ENCODE measurements around the gene IL1RAPL1.
"Not testable (repeated sequence)": the region's sequence is repeated elsewhere in the genome, so short reads cannot be mapped to it uniquely, and the experiment has no call there.

Gene IL1RAPL1

GRCh38 chrX:28988246-28988645 is 401.0 kb downstream of the IL1RAPL1 start:
- DNase-seq: no peak

- no peak for DNase-seq
Observed at GRCh38 chrX:28997706-28998463, 410.6 kb downstream of the IL1RAPL1 start.

GRCh38 chrX:28998609-28999135 is 411.4 kb downstream of the IL1RAPL1 start:
- no peak for DNase-seq

GRCh38 chrX:29012867-29013266 is 425.6 kb downstream of the IL1RAPL1 start:
- no peak for DNase-seq

GRCh38 chrX:29023207-29023606 is 436.0 kb downstream of the IL1RAPL1 start:
- no peak for DNase-seq

GRCh38 chrX:29024871-29025270 is 437.6 kb downstream of the IL1RAPL1 start:
- no peak for DNase-seq

GRCh38 chrX:29039501-29039900 is 452.3 kb downstream of the IL1RAPL1 start:
- no peak for DNase-seq

- no peak for DNase-seq
Observed at GRCh38 chrX:29040160-29040559, 452.9 kb downstream of the IL1RAPL1 start.

GRCh38 chrX:29042341-29042740 is 455.1 kb downstream of the IL1RAPL1 start:
- no peak for DNase-seq

- no peak for DNase-seq
Observed at GRCh38 chrX:29043746-29044145, 456.5 kb downstream of the IL1RAPL1 start.

- DNase-seq: no peak
Observed at GRCh38 chrX:29044423-29045184, 457.4 kb downstream of the IL1RAPL1 start.

GRCh38 chrX:29065477-29065876 is 478.2 kb downstream of the IL1RAPL1 start:
- no peak for DNase-seq

GRCh38 chrX:29066516-29066915 is 479.3 kb downstream of the IL1RAPL1 start:
- no peak for DNase-seq

- DNase-seq: no peak
Observed at GRCh38 chrX:29067351-29067750, 480.1 kb downstream of the IL1RAPL1 start.

- DNase-seq: no peak
Observed at GRCh38 chrX:29071525-29072320, 484.5 kb downstream of the IL1RAPL1 start.

- no peak for DNase-seq
Observed at GRCh38 chrX:29082558-29082957, 495.3 kb downstream of the IL1RAPL1 start.

GRCh38 chrX:29083823-29084222 is 496.6 kb downstream of the IL1RAPL1 start:
- no peak for DNase-seq

GRCh38 chrX:29090811-29091210 is 503.6 kb downstream of the IL1RAPL1 start:
- no peak for DNase-seq

- no peak for DNase-seq
Observed at GRCh38 chrX:29107231-29107630, 520.0 kb downstream of the IL1RAPL1 start.

- no peak for DNase-seq
Observed at GRCh38 chrX:29110041-29110440, 522.8 kb downstream of the IL1RAPL1 start.

- DNase-seq: no peak
Observed at GRCh38 chrX:29113221-29113620, 526.0 kb downstream of the IL1RAPL1 start.

- DNase-seq: not testable (repeated sequence)
Observed at GRCh38 chrX:29122817-29123216, 535.6 kb downstream of the IL1RAPL1 start.

GRCh38 chrX:29130905-29131304 is 543.7 kb downstream of the IL1RAPL1 start:
- DNase-seq: no peak

Measured in CD4-positive, alpha-beta T cell treated with Interleukin-17A for 1 hour (primary cell).